ENCODE data around the gene A2M.

A2M gene

GRCh38 chr12:9095322-9095721 lies 20.4 kb downstream of the A2M start:
- H3K36me3 ChIP-seq (ENCODE audit: control insufficient read depth, insufficient read depth, low read length), result no peaks in the 10 kb centered on the region
- no CpG with 5 or more reads among the region's 3 CpGs for WGBS (ENCODE audit: extremely low coverage, insufficient coverage, low lambda C conversion rate)

GRCh38 chr12:9094512-9095206 lies 21.1 kb downstream of the A2M start:
- Histone ChIP-seq H3K36me3 (ENCODE audit: control insufficient read depth, insufficient read depth, low read length) (no peaks in the 10 kb centered on the region), H3K4me2 (ENCODE audit: low read length) (no peak overlapping the region), H3K79me2 (ENCODE audit: control insufficient read depth, insufficient read depth, low read length) (no peaks in the 10 kb centered on the region), H3K56ac (ENCODE audit: low read length) (no peak overlapping the region), H3K4me3 (ENCODE audit: low read length) (no peak overlapping the region), H3K23ac (ENCODE audit: low read length) (no peak overlapping the region), H4K8ac (ENCODE audit: low read depth, low read length) (no peak overlapping the region), H3K18ac (ENCODE audit: low read length) (no peak overlapping the region), H2AK5ac (ENCODE audit: low read length) (no peak overlapping the region), H3K27ac (ENCODE audit: low read depth, low read length) (no peak overlapping the region), H3K9ac (ENCODE audit: low read length) (no peak overlapping the region), H3K4me1 (ENCODE audit: control insufficient read depth, low read depth, low read length) (no peaks in the 10 kb centered on the region), H2BK120ac (ENCODE audit: low read depth, low read length) (no peak overlapping the region), H4K5ac (ENCODE audit: low read length) (no peak overlapping the region), H2BK5ac (ENCODE audit: low read length) (no peak overlapping the region), H2BK15ac (replicated peaks; ENCODE audit: low read depth) (no peak overlapping the region), H3K4ac (ENCODE audit: low read depth, low read length) (no peak overlapping the region), H3K27me3 (ENCODE audit: insufficient read depth, low read length, poor library complexity) (no peaks in the 10 kb centered on the region), H3K79me1 (ENCODE audit: low read length) (no peaks in the 10 kb centered on the region)
- no CpG with 5 or more reads among the region's 3 CpGs for WGBS (ENCODE audit: extremely low coverage, insufficient coverage, low lambda C conversion rate)
- DNase-seq, result no peak

More at GRCh38 chr12:9095322-9095721, 20.4 kb downstream of the A2M start:
- Histone ChIP-seq H4K8ac (ENCODE audit: low read depth, low read length) (no peak overlapping the region), H2BK5ac (ENCODE audit: low read length) (no peak overlapping the region), H3K79me1 (ENCODE audit: low read length) (no peaks in the 10 kb centered on the region), H2BK120ac (ENCODE audit: low read depth, low read length) (no peak overlapping the region), H3K4me2 (ENCODE audit: low read length) (no peak overlapping the region), H3K4me3 (ENCODE audit: low read length) (no peak overlapping the region), H3K4ac (ENCODE audit: low read depth, low read length) (no peak overlapping the region), H2AK5ac (ENCODE audit: low read length) (no peak overlapping the region), H4K5ac (ENCODE audit: low read length) (no peak overlapping the region), H3K27me3 (ENCODE audit: insufficient read depth, low read length, poor library complexity) (no peaks in the 10 kb centered on the region), H3K4me1 (ENCODE audit: control insufficient read depth, low read depth, low read length) (no peaks in the 10 kb centered on the region), H3K27ac (ENCODE audit: low read depth, low read length) (no peak overlapping the region), H3K79me2 (ENCODE audit: control insufficient read depth, insufficient read depth, low read length) (no peaks in the 10 kb centered on the region), H3K56ac (ENCODE audit: low read length) (no peak overlapping the region), H3K23ac (ENCODE audit: low read length) (no peak overlapping the region), H2BK15ac (replicated peaks; ENCODE audit: low read depth) (no peak overlapping the region), H3K18ac (ENCODE audit: low read length) (no peak overlapping the region), H3K9ac (ENCODE audit: low read length) (no peak overlapping the region)
- no peak for DNase-seq

DNA sequence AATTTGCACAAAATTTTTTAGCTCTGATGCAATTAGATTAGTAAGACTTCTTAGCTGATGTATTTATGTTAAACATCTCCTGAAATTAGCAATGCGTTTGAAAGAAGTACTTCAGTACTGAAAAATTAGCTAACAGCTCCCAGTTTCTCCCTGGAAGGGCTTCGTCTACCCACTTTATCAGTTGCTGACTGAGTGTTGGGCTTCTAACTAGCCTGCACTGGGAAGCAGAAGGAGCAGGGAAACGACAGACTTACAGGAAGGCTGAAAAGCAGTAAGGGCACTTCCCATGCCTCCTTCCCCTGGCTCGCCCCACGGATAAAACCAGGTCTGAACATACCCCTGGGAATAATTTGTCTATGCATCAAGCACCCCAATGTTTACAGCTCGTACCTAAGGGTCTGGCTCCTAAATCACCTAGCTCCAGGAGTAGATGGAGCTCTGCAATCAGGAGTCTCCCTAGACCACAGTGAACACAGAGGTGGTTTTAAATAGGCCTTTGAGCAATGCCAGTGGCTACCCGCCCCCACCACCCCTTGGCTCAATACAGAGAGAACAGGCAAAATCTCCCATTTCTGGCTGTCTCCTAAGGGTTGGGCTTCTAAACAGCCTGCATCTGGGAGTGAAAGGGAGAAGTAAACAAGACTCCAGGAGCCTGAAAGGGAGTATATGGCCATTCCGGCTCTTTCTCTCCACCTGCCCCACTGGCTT lies 23.7 kb downstream of the A2M start:
- no peaks in the 10 kb centered on the region for H3K27me3 ChIP-seq (ENCODE audit: insufficient read depth, low read length, poor library complexity)
- no peak overlapping the region for H2AK5ac ChIP-seq (ENCODE audit: low read length)
- no peak overlapping the region for H3K23ac ChIP-seq (ENCODE audit: low read length)
- H3K27ac ChIP-seq (ENCODE audit: low read depth, low read length), result no peak overlapping the region
- H2BK120ac ChIP-seq (ENCODE audit: low read depth, low read length), result no peak overlapping the region
- no peak overlapping the region for H2BK15ac ChIP-seq (replicated peaks; ENCODE audit: low read depth)
- H3K4ac ChIP-seq (ENCODE audit: low read depth, low read length), result no peak overlapping the region
- no peak overlapping the region for H3K4me2 ChIP-seq (ENCODE audit: low read length)
- no peak overlapping the region for H3K56ac ChIP-seq (ENCODE audit: low read length)
- no peaks in the 10 kb centered on the region for H3K79me1 ChIP-seq (ENCODE audit: low read length)
- no peak overlapping the region for H3K4me3 ChIP-seq (ENCODE audit: low read length)
- no peak overlapping the region for H3K9ac ChIP-seq (ENCODE audit: low read length)
- H4K5ac ChIP-seq (ENCODE audit: low read length), result no peak overlapping the region
- no peak for DNase-seq
- H3K79me2 ChIP-seq (ENCODE audit: control insufficient read depth, insufficient read depth, low read length), result no peaks in the 10 kb centered on the region
- no CpG with 5 or more reads among the region's 8 CpGs for WGBS (ENCODE audit: extremely low coverage, insufficient coverage, low lambda C conversion rate)
- H4K8ac ChIP-seq (ENCODE audit: low read depth, low read length), result no peak overlapping the region
- no peaks in the 10 kb centered on the region for H3K4me1 ChIP-seq (ENCODE audit: control insufficient read depth, low read depth, low read length)
- no peak overlapping the region for H3K18ac ChIP-seq (ENCODE audit: low read length)
- H3K36me3 ChIP-seq (ENCODE audit: control insufficient read depth, insufficient read depth, low read length), result no peaks in the 10 kb centered on the region
- H2BK5ac ChIP-seq (ENCODE audit: low read length), result no peak overlapping the region

DNA sequence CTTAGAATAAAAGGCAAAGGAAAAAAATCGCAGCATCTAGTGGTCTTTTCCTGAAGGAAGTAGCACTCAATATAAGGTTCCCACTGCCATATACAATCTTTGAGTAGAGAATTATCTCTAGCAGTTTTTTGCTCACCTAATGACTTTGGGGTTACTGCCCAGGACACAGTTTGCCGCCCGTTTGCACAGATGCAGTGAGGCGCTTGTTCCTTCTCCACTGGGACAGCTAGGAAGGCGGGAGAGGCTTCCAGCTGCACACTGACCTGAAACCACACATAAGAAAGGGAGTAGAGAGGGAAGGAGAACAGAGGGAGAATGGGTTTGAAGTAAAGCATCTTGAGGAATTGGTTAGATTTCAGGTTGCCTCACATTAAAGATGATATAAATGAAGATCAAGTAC lies 25.5 kb downstream of the A2M start:
- no peaks in the 10 kb centered on the region for H3K27me3 ChIP-seq (ENCODE audit: insufficient read depth, low read length, poor library complexity)
- H3K27ac ChIP-seq (ENCODE audit: low read depth, low read length), result no peak overlapping the region
- no peak overlapping the region for H3K4me2 ChIP-seq (ENCODE audit: low read length)

DNA sequence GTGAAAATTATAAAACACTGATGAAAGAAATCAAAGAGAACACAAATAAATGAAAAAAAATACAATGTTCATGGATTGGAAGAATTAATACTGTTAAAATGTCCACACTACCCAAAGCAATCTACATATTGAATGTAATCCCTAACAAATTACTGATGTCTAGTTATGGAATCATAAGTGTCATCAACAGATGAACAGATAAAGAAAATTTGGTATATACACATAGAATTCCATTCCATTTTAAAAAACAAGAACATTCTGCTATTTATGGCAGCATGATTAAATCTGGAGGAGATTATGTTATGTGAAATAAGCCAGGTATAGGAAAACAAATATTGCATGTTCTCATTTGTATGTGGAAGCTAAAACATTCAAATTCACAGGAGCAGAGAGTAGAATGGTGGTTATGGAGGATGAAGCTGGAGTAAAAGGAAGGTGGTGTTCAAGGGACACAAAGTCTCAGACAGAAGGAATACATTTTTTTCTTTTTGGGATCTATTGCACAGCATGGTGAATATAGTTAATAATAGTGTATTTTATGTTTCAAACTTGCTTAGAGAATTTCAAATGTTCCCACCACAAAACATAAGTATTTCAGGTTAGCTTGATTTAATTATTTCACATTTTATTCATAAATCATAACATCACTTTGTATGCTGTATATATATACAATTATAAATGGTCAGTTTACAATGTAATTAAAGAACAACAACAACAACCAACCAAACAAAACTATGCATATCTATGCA lies 28.5 kb downstream of the A2M start:
- no peaks in the 10 kb centered on the region for H3K27me3 ChIP-seq (ENCODE audit: insufficient read depth, low read length, poor library complexity)
- no peak overlapping the region for H2BK120ac ChIP-seq (ENCODE audit: low read depth, low read length)
- H3K27ac ChIP-seq (ENCODE audit: low read depth, low read length), result no peak overlapping the region
- DNase-seq, result no peak
- H4K8ac ChIP-seq (ENCODE audit: low read depth, low read length), result no peak overlapping the region
- H3K4me2 ChIP-seq (ENCODE audit: low read length), result no peak overlapping the region
- no peaks in the 10 kb centered on the region for H3K79me1 ChIP-seq (ENCODE audit: low read length)
- no peak overlapping the region for H3K9ac ChIP-seq (ENCODE audit: low read length)
- no peak overlapping the region for H3K18ac ChIP-seq (ENCODE audit: low read length)
- H3K23ac ChIP-seq (ENCODE audit: low read length), result no peak overlapping the region
- no peak overlapping the region for H3K4me3 ChIP-seq (ENCODE audit: low read length)
- H2AK5ac ChIP-seq (ENCODE audit: low read length), result no peak overlapping the region
- no peaks in the 10 kb centered on the region for H3K36me3 ChIP-seq (ENCODE audit: control insufficient read depth, insufficient read depth, low read length)
- no peak overlapping the region for H3K4ac ChIP-seq (ENCODE audit: low read depth, low read length)
- no peaks in the 10 kb centered on the region for H3K4me1 ChIP-seq (ENCODE audit: control insufficient read depth, low read depth, low read length)
- H2BK15ac ChIP-seq (replicated peaks; ENCODE audit: low read depth), result no peak overlapping the region
- H4K5ac ChIP-seq (ENCODE audit: low read length), result no peak overlapping the region
- no peak overlapping the region for H3K56ac ChIP-seq (ENCODE audit: low read length)
- H2BK5ac ChIP-seq (ENCODE audit: low read length), result no peak overlapping the region
- H3K79me2 ChIP-seq (ENCODE audit: control insufficient read depth, insufficient read depth, low read length), result no peaks in the 10 kb centered on the region

More for the DNA sequence above, 25.5 kb downstream of the A2M start:
- no CpG with 5 or more reads among the region's 5 CpGs for WGBS (ENCODE audit: extremely low coverage, insufficient coverage, low lambda C conversion rate)
- no peaks in the 10 kb centered on the region for H3K36me3 ChIP-seq (ENCODE audit: control insufficient read depth, insufficient read depth, low read length)
- no peak overlapping the region for H3K18ac ChIP-seq (ENCODE audit: low read length)
- no peak overlapping the region for H4K5ac ChIP-seq (ENCODE audit: low read length)
- H3K23ac ChIP-seq (ENCODE audit: low read length), result no peak overlapping the region
- DNase-seq, result no peak
- H3K4me1 ChIP-seq (ENCODE audit: control insufficient read depth, low read depth, low read length), result no peaks in the 10 kb centered on the region
- no peak overlapping the region for H2BK5ac ChIP-seq (ENCODE audit: low read length)
- no peak overlapping the region for H3K9ac ChIP-seq (ENCODE audit: low read length)
- no peak overlapping the region for H4K8ac ChIP-seq (ENCODE audit: low read depth, low read length)
- no peak overlapping the region for H3K4me3 ChIP-seq (ENCODE audit: low read length)
- H3K4ac ChIP-seq (ENCODE audit: low read depth, low read length), result no peak overlapping the region
- no peak overlapping the region for H3K56ac ChIP-seq (ENCODE audit: low read length)
- no peaks in the 10 kb centered on the region for H3K79me1 ChIP-seq (ENCODE audit: low read length)
- no peak overlapping the region for H2BK120ac ChIP-seq (ENCODE audit: low read depth, low read length)
- H2BK15ac ChIP-seq (replicated peaks; ENCODE audit: low read depth), result no peak overlapping the region
- H2AK5ac ChIP-seq (ENCODE audit: low read length), result no peak overlapping the region
- H3K79me2 ChIP-seq (ENCODE audit: control insufficient read depth, insufficient read depth, low read length), result no peaks in the 10 kb centered on the region

Data from mesendoderm (in vitro differentiated cells).